Colonic mucosa (tissue), 4 donors: ENCODE results near the gene MTO1. TPM values are rescaled to one million over a fixed set of nuclear protein-coding genes. Genes with fewer than 3 reads are reported as not detected.
A peak's percentile ranks its signal among the peaks of the same experiment; 100 is the strongest.

Experiments
- DNase-seq: peaks from one replicate; pipeline ENCODE4 v3.0.0-alpha.2; 2020
- H3K27ac ChIP-seq: fragments of 200-600 bp; one replicate; pipeline ENCODE4 v1.8.0; 2021
- H3K27me3 ChIP-seq: fragments of 200-600 bp; one replicate; pipeline ENCODE4 v1.8.0; 2021
- H3K36me3 ChIP-seq: fragments of 200-600 bp; one replicate; pipeline ENCODE4 v1.8.0; 2021
- H3K4me1 ChIP-seq: fragments of 200-600 bp; one replicate; pipeline ENCODE4 v1.8.0; 2021; ENCODE audit warnings: mild to moderate bottlenecking
- H3K4me3 ChIP-seq: fragments of 200-600 bp; one replicate; pipeline ENCODE4 v1.8.0; 2021
- H3K9ac ChIP-seq, 2 donors: one replicate each; pipeline ENCODE4 v1.7.0; 2013; ENCODE audit warnings: control low read depth in 2 of 2, low read depth in 2 of 2, low read length in 2 of 2
- H3K9me3 ChIP-seq: fragments of 200-600 bp; one replicate; pipeline ENCODE4 v1.8.0; 2021
- intact Hi-C: fragments of 100-400 bp; cut with DNase I; formaldehyde crosslinking; loops from one replicate; pipeline ENCODE4 v1.14.1; 2022
- total RNA-seq, 2 donors: library from RNA; stranded (reverse); fragmentation: NEBNext Ultra II Directional in 1 of 2; extraction: Animal tissue kit (Norgen Biotek cat#: 25700) in 1 of 2; gene quantifications; one replicate each; pipeline ENCODE4 v1.2.1, GENCODE V29; 2021
- TF ChIP-seq, protein P1 (sequence below): fragments of 200-600 bp; IDR thresholded peaks from one replicate; pipeline ENCODE4 v1.8.0; 2022; ENCODE audit warnings: antibody characterized with exemption, mild to moderate bottlenecking
- donor health status: healthy.
- donor health status: DM: no; HTN: no; CAD: no.
- donor health status: DM: no; HTN: no; CAD: no.

The MTO1 gene
- total RNA-seq, 2 donors from 2014 or later = 25.5 to 29.2 TPM

DNA sequence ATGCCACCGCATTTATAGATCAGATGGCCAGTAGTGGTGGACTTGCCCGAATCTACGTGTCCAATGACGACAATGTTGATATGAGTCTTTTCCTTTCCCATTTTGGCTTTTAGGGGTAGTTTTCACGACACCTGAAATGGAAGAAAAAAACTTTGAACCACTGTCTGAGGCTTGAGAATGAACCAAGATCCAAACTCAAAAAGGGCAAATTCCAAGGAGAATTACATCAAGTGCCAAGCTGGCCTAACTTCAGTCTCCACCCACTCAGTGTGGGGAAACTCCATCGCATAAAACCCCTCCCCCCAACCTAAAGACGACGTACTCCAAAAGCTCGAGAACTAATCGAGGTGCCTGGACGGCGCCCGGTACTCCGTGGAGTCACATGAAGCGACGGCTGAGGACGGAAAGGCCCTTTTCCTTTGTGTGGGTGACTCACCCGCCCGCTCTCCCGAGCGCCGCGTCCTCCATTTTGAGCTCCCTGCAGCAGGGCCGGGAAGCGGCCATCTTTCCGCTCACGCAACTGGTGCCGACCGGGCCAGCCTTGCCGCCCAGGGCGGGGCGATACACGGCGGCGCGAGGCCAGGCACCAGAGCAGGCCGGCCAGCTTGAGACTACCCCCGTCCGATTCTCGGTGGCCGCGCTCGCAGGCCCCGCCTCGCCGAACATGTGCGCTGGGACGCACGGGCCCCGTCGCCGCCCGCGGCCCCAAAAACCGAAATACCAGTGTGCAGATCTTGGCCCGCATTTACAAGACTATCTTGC lies 58.6 kb downstream of the MTO1 start:
- H3K4me3 ChIP-seq = peak overlapping the region; percentile 77
- DNase-seq = peak; percentile 69
- TF ChIP-seq, protein P1, sequence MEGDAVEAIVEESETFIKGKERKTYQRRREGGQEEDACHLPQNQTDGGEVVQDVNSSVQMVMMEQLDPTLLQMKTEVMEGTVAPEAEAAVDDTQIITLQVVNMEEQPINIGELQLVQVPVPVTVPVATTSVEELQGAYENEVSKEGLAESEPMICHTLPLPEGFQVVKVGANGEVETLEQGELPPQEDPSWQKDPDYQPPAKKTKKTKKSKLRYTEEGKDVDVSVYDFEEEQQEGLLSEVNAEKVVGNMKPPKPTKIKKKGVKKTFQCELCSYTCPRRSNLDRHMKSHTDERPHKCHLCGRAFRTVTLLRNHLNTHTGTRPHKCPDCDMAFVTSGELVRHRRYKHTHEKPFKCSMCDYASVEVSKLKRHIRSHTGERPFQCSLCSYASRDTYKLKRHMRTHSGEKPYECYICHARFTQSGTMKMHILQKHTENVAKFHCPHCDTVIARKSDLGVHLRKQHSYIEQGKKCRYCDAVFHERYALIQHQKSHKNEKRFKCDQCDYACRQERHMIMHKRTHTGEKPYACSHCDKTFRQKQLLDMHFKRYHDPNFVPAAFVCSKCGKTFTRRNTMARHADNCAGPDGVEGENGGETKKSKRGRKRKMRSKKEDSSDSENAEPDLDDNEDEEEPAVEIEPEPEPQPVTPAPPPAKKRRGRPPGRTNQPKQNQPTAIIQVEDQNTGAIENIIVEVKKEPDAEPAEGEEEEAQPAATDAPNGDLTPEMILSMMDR = no peak
- intact Hi-C loops = loop anchor here (5.0 kb wide), 1 partner anchor 58 kb away; the partner anchor contains the start of gene MTO1
- H3K9ac ChIP-seq = peak overlapping the region; percentile 98 to 99
- H3K27me3 ChIP-seq = no peaks in the 10 kb centered on the region
- H3K9me3 ChIP-seq = no peaks in the 10 kb centered on the region
- H3K4me1 ChIP-seq = peaks cover 3% of the 10 kb centered on the region
- peak overlapping the region; percentile 99 for H3K27ac ChIP-seq
- H3K36me3 ChIP-seq = peaks cover 6% of the 10 kb centered on the region

DNA sequence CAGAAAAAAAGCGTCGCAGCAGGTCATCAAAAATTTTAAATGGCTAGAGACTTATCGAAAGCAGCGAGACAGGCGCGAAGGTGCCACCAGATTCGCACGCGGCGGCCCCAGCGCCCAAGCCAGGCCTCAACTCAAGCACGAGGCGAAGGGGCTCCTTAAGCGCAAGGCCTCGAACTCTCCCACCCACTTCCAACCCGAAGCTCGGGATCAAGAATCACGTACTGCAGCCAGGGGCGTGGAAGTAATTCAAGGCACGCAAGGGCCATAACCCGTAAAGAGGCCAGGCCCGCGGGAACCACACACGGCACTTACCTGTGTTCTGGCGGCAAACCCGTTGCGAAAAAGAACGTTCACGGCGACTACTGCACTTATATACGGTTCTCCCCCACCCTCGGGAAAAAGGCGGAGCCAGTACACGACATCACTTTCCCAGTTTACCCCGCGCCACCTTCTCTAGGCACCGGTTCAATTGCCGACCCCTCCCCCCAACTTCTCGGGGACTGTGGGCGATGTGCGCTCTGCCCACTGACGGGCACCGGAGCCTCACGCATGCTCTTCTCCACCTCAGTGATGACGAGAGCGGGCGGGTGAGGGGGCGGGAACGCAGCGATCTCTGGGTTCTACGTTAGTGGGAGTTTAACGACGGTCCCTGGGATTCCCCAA lies 59.3 kb downstream of the MTO1 start, which contains the start of gene EEF1A1:
Gene EEF1A1, minus strand, starts transcription at position 345 of the 663 bp plus-strand sequence. CDS start 1,006 bp downstream, outside the sequence.
- TF ChIP-seq, protein P1 = no peak
- Histone ChIP-seq H3K4me3 (peak within 1 kb of the TSS; percentile 77), H3K9ac (peak within 1 kb of the TSS; percentile 98 to 99), H3K4me1 (peaks cover 3% of the 10 kb centered on the region), H3K9me3 (no peaks in the 10 kb centered on the region), H3K27me3 (no peaks in the 10 kb centered on the region), H3K27ac (peak within 1 kb of the TSS; percentile 99), H3K36me3 (peaks cover 6% of the 10 kb centered on the region)
- intact Hi-C loops = loop anchor here (5.0 kb wide), 1 partner anchor 59 kb away; the partner anchor contains the start of gene MTO1
- DNase-seq = peak; percentile 100

DNA sequence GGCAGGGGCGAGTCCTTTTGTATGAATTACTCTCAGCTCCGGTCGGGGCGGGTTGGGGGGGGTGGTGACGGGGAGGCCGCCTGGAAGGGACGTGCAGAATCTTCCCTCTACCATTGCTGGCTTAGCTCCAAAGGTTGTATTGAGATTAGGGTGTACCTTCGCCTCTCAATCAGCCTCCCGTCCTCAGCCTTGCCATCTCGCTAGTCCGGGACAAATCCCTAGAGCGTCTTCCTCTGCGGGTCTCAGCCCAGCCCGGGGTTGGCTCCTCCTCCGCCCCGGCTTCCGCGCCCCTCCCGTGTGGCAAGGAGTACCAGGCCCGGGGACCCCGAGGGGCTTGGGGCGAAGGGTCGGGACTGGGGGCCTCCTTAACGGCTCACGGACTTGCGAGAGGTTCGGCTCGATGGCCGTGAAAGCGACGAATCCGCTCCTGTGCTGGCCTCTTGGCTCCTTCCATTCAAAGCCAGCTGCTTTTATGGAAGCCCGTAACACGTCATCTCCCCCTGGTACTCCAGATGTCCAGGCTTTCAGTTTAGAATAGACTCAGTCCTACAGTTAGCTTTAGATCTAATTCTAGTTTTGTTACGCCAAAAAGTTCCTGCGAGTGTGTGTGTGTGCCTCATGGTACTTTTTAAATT lies 59.9 kb downstream of the MTO1 start:
- Histone ChIP-seq H3K27ac (peak overlapping the region; percentile 99), H3K9me3 (no peaks in the 10 kb centered on the region), H3K27me3 (no peaks in the 10 kb centered on the region), H3K4me3 (peak overlapping the region; percentile 48), H3K36me3 (peaks cover 6% of the 10 kb centered on the region), H3K9ac (peak overlapping the region; percentile 90 to 99), H3K4me1 (peaks cover 3% of the 10 kb centered on the region)
- intact Hi-C loops = loop anchor here (5.0 kb wide), 1 partner anchor 59 kb away; the partner anchor contains the start of gene MTO1
- no peak for DNase-seq
- TF ChIP-seq, protein P1 = no peak

DNA sequence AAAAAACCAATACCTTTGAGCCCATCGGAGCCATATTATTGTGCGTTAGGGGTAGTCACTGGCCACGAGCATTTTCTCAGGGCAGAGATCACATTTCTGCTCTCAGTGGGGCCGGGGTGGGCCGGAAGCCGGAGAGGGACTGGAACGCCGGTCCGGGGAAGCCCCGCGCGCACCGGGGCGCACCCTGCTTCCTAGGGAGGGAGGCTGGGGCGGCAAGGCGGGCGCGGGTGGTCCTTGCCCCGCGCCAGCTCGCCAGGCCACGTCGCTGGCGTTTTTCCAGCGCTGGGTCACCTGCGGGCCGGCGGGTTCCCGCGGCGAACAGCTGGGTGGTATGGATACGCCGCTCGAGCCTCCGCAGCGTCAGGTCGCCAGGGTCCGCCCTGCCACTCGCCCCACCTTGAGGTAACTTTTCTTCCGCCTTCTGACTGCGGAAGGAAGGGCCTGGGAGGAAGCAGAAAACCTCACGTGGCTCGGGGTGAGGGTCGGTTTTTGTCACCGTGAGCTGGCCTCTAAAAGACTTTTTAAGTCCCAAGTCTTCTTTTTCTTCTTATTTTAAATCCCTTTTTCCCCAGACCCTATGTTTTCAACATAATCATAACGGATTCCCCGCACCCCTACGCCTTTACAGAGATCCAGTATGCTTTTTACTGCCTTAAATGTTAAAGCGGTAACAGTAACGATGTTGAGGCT lies 62.0 kb downstream of the MTO1 start:
- no peaks in the 10 kb centered on the region for H3K9me3 ChIP-seq
- H3K27ac ChIP-seq = peak overlapping the region; percentile 99
- H3K4me3 ChIP-seq = peak overlapping the region; percentile 76
- TF ChIP-seq, protein P1 = no peak
- DNase-seq = peak; percentile 85
- peak overlapping the region; percentile 85 to 89 for H3K9ac ChIP-seq
- peaks cover 3% of the 10 kb centered on the region for H3K4me1 ChIP-seq
- no peaks in the 10 kb centered on the region for H3K27me3 ChIP-seq
- intact Hi-C loops = loop anchor here (5.0 kb wide), 1 partner anchor 61 kb away; the partner anchor contains the start of gene MTO1
- H3K36me3 ChIP-seq = no peaks in the 10 kb centered on the region
